Astrocyte (in vitro differentiated cells and primary cell): ENCODE data around the gene FAM83E.

Source experiments
- CTCF ChIP-seq: IDR thresholded peaks from 2 replicates; pipeline ENCODE4 v1.5.1; 2011; ENCODE audit warnings: low read depth, mild to moderate bottlenecking, inconsistent platforms, low read length, moderate library complexity; ENCODE audit not compliant: insufficient read depth
- EZH2 ChIP-seq: IDR thresholded peaks from 2 replicates; pipeline ENCODE4 v1.6.1; 2012; ENCODE audit warnings: mild to moderate bottlenecking, low read length, inconsistent platforms; ENCODE audit not compliant: insufficient read depth

DNA sequence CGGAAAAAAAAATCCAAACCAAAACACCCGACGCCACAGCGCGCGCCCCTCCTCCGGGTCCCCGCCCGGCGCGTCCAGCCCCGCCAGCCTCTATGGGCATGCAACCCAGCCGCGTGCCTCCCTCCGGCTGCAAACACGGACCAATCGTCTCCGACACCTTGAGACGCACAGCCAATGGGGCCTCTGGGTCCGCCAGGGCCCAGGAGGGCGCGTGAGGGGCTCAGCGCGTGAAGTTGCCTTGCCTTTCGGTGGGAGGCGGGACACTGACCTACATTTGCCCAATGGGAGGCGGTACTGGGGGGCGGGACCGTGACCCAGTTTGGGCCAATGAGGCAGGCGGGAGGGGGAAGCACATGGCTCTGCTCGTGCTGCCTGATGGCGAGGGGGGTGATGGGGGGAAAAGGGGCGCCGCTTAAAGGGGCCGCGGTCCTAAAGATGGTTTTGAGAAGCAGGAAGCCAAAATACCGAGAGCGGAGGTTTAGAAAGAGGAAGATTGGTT is 22.6 kb upstream of the FAM83E start:
- TF ChIP-seq CTCF (no peak), EZH2 (no peak)
